GM12865 (cell line): ENCODE results near the gene DISP2.

Source experiments
- DNase-seq: peaks from one replicate; pipeline ENCODE4 v3.0.0; 2010; ENCODE audit warnings: low read depth
- H3K4me3 ChIP-seq: 2 replicates; pipeline ENCODE4 v1.5.1; 2011; ENCODE audit warnings: mild to moderate bottlenecking, low read depth, low read length, control low read depth
- CTCF ChIP-seq: IDR thresholded peaks from 2 replicates; pipeline ENCODE4 v1.5.1; 2011; ENCODE audit warnings: low read length, control low read depth, low read depth, inconsistent platforms; ENCODE audit not compliant: insufficient read depth; ENCODE audit errors: missing control alignments

Gene DISP2

GRCh38 chr15:40414816-40415215, 56.8 kb downstream of the DISP2 start:
- TF ChIP-seq CTCF = no peak
- no peak overlapping the region for H3K4me3 ChIP-seq
- no peak for DNase-seq

DNA sequence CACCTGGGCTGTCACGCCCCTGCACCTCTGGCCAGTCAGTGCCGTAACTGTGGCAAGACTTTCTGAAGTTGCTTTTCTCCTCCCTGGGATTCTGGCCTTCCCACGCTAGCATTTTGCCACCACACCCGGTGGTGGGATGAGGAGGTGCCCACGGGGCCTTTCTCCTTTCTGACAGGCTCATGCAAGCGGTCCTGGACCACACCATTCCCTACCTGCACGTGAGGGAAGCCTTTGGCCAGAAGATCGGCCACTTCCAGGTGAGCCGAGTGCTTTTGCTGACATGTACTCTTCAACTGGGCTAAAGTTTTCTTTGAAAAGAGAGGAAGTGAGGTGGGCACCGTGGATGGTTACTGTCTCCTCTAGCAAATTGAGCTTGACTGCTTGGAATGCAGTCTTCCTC, 57.2 kb downstream of the DISP2 start:
- H3K4me3 ChIP-seq = no peak overlapping the region
- no peak for TF ChIP-seq CTCF
- no peak for DNase-seq

GRCh38 chr15:40416056-40416455, 58.0 kb downstream of the DISP2 start:
- H3K4me3 ChIP-seq = no peak overlapping the region
- DNase-seq = no peak
- no peak for TF ChIP-seq CTCF

GRCh38 chr15:40418126-40418525, 60.1 kb downstream of the DISP2 start:
- no peak for DNase-seq
- no peak overlapping the region for H3K4me3 ChIP-seq
- TF ChIP-seq CTCF = no peak

- TF ChIP-seq CTCF = no peak
- no peak for DNase-seq
- H3K4me3 ChIP-seq = no peak overlapping the region
These were observed 62.2 kb downstream of the DISP2 start for GRCh38 chr15:40420071-40420713.

DNA sequence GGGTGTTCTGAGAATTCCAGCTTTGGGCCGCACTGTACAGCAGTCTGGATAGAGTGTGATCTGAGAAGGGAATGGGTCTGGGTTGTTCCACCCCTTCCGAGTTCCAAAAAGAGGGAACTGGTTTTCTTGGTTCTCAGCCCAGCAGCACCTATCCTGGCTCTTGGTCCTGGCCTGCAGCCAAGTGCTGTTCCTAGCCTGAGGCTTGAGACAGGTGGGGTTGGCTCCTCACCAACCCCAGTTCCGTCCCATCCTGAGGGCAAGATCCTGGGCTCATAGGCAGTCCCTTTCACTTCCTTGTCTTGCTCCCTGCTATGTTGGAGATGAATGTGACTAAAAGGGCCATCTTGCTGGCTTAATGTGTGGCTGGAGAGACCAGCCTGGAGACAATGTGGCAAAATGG, 62.8 kb downstream of the DISP2 start:
- no peak for TF ChIP-seq CTCF
- no peak for DNase-seq
- H3K4me3 ChIP-seq = no peak overlapping the region
